ENCODE measurements around the gene EGFL6.

The EGFL6 gene

GRCh38 chrX:13652287-13652793 lies 82.9 kb downstream of the EGFL6 start:
- DNase-seq (ENCODE audit: low spot score) (no peak), ATAC-seq (ENCODE audit: low read depth) (peak; percentile 57)
- Histone ChIP-seq H3K27me3 (ENCODE audit: insufficient read depth, poor library complexity, severe bottlenecking) (no peaks in the 10 kb centered on the region), H3K4me1 (ENCODE audit: insufficient read depth, poor library complexity, severe bottlenecking) (no peaks in the 10 kb centered on the region), H3K4me3 (ENCODE audit: severe bottlenecking) (peak overlapping the region; percentile 51), H3K36me3 (ENCODE audit: low read depth) (no peaks in the 10 kb centered on the region), H3K9me3 (ENCODE audit: severe bottlenecking) (no peaks in the 10 kb centered on the region), H3K27ac (ENCODE audit: poor library complexity, severe bottlenecking) (peak overlapping the region; percentile 83)
- no peak for TF ChIP-seq CTCF (IDR thresholded peaks at IDR 0.05; ENCODE audit: poor library complexity, severe bottlenecking)

GRCh38 chrX:13652850-13653693 lies 83.7 kb downstream of the EGFL6 start, which contains the start of gene TCEANC:
TSS of gene TCEANC (plus strand) at chrX:13653141. CDS start at chrX:13662509, 9,368 bp downstream.
- no peak for TF ChIP-seq CTCF (IDR thresholded peaks at IDR 0.05; ENCODE audit: poor library complexity, severe bottlenecking)
- no peaks in the 10 kb centered on the region for H3K4me1 ChIP-seq (ENCODE audit: insufficient read depth, poor library complexity, severe bottlenecking)
- ATAC-seq (ENCODE audit: low read depth) (peak; percentile 95), DNase-seq (ENCODE audit: low spot score) (peak; percentile 93)
- H3K9me3 ChIP-seq (ENCODE audit: severe bottlenecking): no peaks in the 10 kb centered on the region
- H3K27me3 ChIP-seq (ENCODE audit: insufficient read depth, poor library complexity, severe bottlenecking): no peaks in the 10 kb centered on the region
- H3K4me3 ChIP-seq (ENCODE audit: severe bottlenecking): peak within 1 kb of the TSS; percentile 51
- peak within 1 kb of the TSS; percentile 83 for H3K27ac ChIP-seq (ENCODE audit: poor library complexity, severe bottlenecking)
- no peaks in the 10 kb centered on the region for H3K36me3 ChIP-seq (ENCODE audit: low read depth)

GRCh38 chrX:13654116-13654515 lies 84.7 kb downstream of the EGFL6 start:
- Histone ChIP-seq H3K27me3 (ENCODE audit: insufficient read depth, poor library complexity, severe bottlenecking) (no peaks in the 10 kb centered on the region), H3K27ac (ENCODE audit: poor library complexity, severe bottlenecking) (peak overlapping the region; percentile 83), H3K9me3 (ENCODE audit: severe bottlenecking) (no peaks in the 10 kb centered on the region), H3K4me1 (ENCODE audit: insufficient read depth, poor library complexity, severe bottlenecking) (peaks cover 4% of the 10 kb centered on the region), H3K4me3 (ENCODE audit: severe bottlenecking) (no peak overlapping the region), H3K36me3 (ENCODE audit: low read depth) (no peaks in the 10 kb centered on the region)
- ATAC-seq (ENCODE audit: low read depth) (no peak), DNase-seq (ENCODE audit: low spot score) (no peak)
- no peak for TF ChIP-seq CTCF (IDR thresholded peaks at IDR 0.05; ENCODE audit: poor library complexity, severe bottlenecking)

- TF ChIP-seq CTCF (IDR thresholded peaks at IDR 0.05; ENCODE audit: poor library complexity, severe bottlenecking): no peak
- DNase-seq (ENCODE audit: low spot score) (no peak), ATAC-seq (ENCODE audit: low read depth) (no peak)
- Histone ChIP-seq H3K27ac (ENCODE audit: poor library complexity, severe bottlenecking) (no peak overlapping the region), H3K36me3 (ENCODE audit: low read depth) (no peaks in the 10 kb centered on the region), H3K4me1 (ENCODE audit: insufficient read depth, poor library complexity, severe bottlenecking) (peaks cover 8% of the 10 kb centered on the region), H3K9me3 (ENCODE audit: severe bottlenecking) (no peaks in the 10 kb centered on the region), H3K4me3 (ENCODE audit: severe bottlenecking) (no peak overlapping the region), H3K27me3 (ENCODE audit: insufficient read depth, poor library complexity, severe bottlenecking) (no peaks in the 10 kb centered on the region)
Observed at GRCh38 chrX:13655674-13656073, 86.3 kb downstream of the EGFL6 start.

GRCh38 chrX:13658602-13659001 lies 89.2 kb downstream of the EGFL6 start:
- peak; percentile 75 for TF ChIP-seq CTCF (IDR thresholded peaks at IDR 0.05; ENCODE audit: poor library complexity, severe bottlenecking)
- no peak for DNase-seq (ENCODE audit: low spot score)
- H3K36me3 ChIP-seq (ENCODE audit: low read depth): no peaks in the 10 kb centered on the region

More at GRCh38 chrX:13658602-13659001, 89.2 kb downstream of the EGFL6 start:
- Histone ChIP-seq H3K4me1 (ENCODE audit: insufficient read depth, poor library complexity, severe bottlenecking) (peaks cover 8% of the 10 kb centered on the region), H3K27ac (ENCODE audit: poor library complexity, severe bottlenecking) (peak overlapping the region; percentile 71), H3K4me3 (ENCODE audit: severe bottlenecking) (no peak overlapping the region), H3K9me3 (ENCODE audit: severe bottlenecking) (no peaks in the 10 kb centered on the region), H3K27me3 (ENCODE audit: insufficient read depth, poor library complexity, severe bottlenecking) (no peaks in the 10 kb centered on the region)
- peak; percentile 50; the same call in 1 of the 3 replicates for ATAC-seq (ENCODE audit: low read depth)
